ENCODE data around the gene GRM3. TPM values are rescaled to one million over a fixed set of nuclear protein-coding genes. Genes with fewer than 3 reads are reported as not detected.

The GRM3 gene
- total and polyA plus RNA-seq, 2 of the 4 experiments (the other 2 are of a cell fraction), result not detected

GRCh38 chr7:86837235-86837634 is 193.5 kb downstream of the GRM3 start:
- Histone ChIP-seq H3K9me1 (ENCODE audit: insufficient read depth, low read length) (no peaks in the 10 kb centered on the region), H3K4me3 (ENCODE audit: insufficient read depth, low read depth, low read length) (no peak overlapping the region), H2BK20ac (ENCODE audit: low read depth, low read length) (no peak overlapping the region), H4K5ac (ENCODE audit: low read depth, low read length) (no peak overlapping the region), H3K9me3 (ENCODE audit: control insufficient read depth, insufficient read depth, low read length) (peaks cover 8% of the 10 kb centered on the region), H3K36me3 (ENCODE audit: control insufficient read depth, insufficient read depth, low read length) (no peaks in the 10 kb centered on the region), H3K14ac (replicated peaks; ENCODE audit: low read depth, low read length) (no peak overlapping the region), H3K4ac (ENCODE audit: low read depth, low read length) (no peak overlapping the region), H3K56ac (ENCODE audit: extremely low read depth, insufficient read depth, low read length) (no peak overlapping the region), H3K4me2 (ENCODE audit: low read depth, low read length) (no peak overlapping the region), H2AK5ac (ENCODE audit: low read depth, low read length) (no peak overlapping the region), H3K4me1 (ENCODE audit: control insufficient read depth, insufficient read depth, low read length) (no peaks in the 10 kb centered on the region), H2AK9ac (replicated peaks; ENCODE audit: low read depth, low read length, poor library complexity) (no peak overlapping the region), H3K23ac (ENCODE audit: low read depth, low read length) (no peak overlapping the region), H2AFZ (replicated peaks; ENCODE audit: low read length, poor library complexity) (no peak overlapping the region), H4K91ac (ENCODE audit: insufficient read depth, low read depth, low read length) (no peak overlapping the region), H2BK15ac (ENCODE audit: low read depth, low read length) (no peak overlapping the region), H4K8ac (ENCODE audit: low read depth in 2 of 2, low read length in 2 of 2) (no peak overlapping the region), H3K9ac (ENCODE audit: low read depth, low read length) (no peak overlapping the region), H2BK5ac (ENCODE audit: low read depth, low read length, poor library complexity, severe bottlenecking) (no peak overlapping the region), H3K18ac (ENCODE audit: low read depth, low read length) (no peak overlapping the region), H2BK120ac (ENCODE audit: low read depth, low read length) (no peak overlapping the region), H3K27ac (ENCODE audit: insufficient read depth, low read length) (no peak overlapping the region), H4K20me1 (ENCODE audit: insufficient read depth, low read length) (no peaks in the 10 kb centered on the region), H3K79me1 (ENCODE audit: low read depth in 1 of 2, low read length in 2 of 2) (no peaks in the 10 kb centered on the region), H3K27me3 (ENCODE audit: control insufficient read depth, insufficient read depth, low read length) (no peaks in the 10 kb centered on the region)
- intact Hi-C loops (cut with micrococcal nuclease), result no loop called here
- no peak for ATAC-seq (ENCODE audit: low read depth)
- BruUV-seq (replicated peaks), result no TSS peak
- TF ChIP-seq CEBPB (IDR thresholded peaks at IDR 0.05; ENCODE audit: low read depth, low read length) (no peak), RAD21 (IDR thresholded peaks at IDR 0.05; ENCODE audit: low read length) (no peak), BHLHE40 (IDR thresholded peaks at IDR 0.05; ENCODE audit: low read depth, low read length) (no peak), FOS (IDR thresholded peaks at IDR 0.05; ENCODE audit: low read depth, low read length) (no peak), MAFK (IDR thresholded peaks at IDR 0.05; ENCODE audit: low read depth, low read length) (no peak), NFE2L2 (IDR thresholded peaks at IDR 0.05; ENCODE audit: low read depth, low read length) (no peak), USF2 (IDR thresholded peaks at IDR 0.05; ENCODE audit: low read depth, low read length) (no peak), CTCF (conservative IDR thresholded peaks at IDR 0.05; ENCODE audit: low read depth, low read length) (no peak), CHD1 (IDR thresholded peaks at IDR 0.05; ENCODE audit: low read depth, low read length) (no peak), RCOR1 (IDR thresholded peaks at IDR 0.05; ENCODE audit: insufficient replicate concordance, low read length) (no peak), RFX5 (IDR thresholded peaks at IDR 0.05; ENCODE audit: low read depth, low read length) (no peak), MXI1 (IDR thresholded peaks at IDR 0.05; ENCODE audit: borderline replicate concordance, low read depth, low read length) (no peak), MAZ (IDR thresholded peaks at IDR 0.05; ENCODE audit: borderline replicate concordance, low read depth, low read length) (no peak), POLR2A (IDR thresholded peaks at IDR 0.05; ENCODE audit: low read depth, low read length) (no peak), SMC3 (IDR thresholded peaks at IDR 0.05; ENCODE audit: low read depth, low read length) (no peak)
- TF ChIP-seq, protein P1, sequence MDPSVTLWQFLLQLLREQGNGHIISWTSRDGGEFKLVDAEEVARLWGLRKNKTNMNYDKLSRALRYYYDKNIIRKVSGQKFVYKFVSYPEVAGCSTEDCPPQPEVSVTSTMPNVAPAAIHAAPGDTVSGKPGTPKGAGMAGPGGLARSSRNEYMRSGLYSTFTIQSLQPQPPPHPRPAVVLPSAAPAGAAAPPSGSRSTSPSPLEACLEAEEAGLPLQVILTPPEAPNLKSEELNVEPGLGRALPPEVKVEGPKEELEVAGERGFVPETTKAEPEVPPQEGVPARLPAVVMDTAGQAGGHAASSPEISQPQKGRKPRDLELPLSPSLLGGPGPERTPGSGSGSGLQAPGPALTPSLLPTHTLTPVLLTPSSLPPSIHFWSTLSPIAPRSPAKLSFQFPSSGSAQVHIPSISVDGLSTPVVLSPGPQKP (IDR thresholded peaks at IDR 0.05; ENCODE audit: borderline replicate concordance, low read depth, low read length), result no peak
- POLR2A ChIA-PET (ENCODE audit: unreplicated experiment), result no interaction called here
- DNase-seq, result no peak
- no CpG with 5 or more reads among the region's 3 CpGs for WGBS, 2 experiments (ENCODE audit: extremely low coverage in 2 of 2, insufficient read length in 1 of 2)
- dilution Hi-C loops (cut with HindIII; ENCODE audit: low sequenced_read_pairs, unreplicated experiment), result no loop called here
- CTCF ChIA-PET, result no interaction called here
- in situ Hi-C loops (cut with MboI; ENCODE audit: low sequenced_read_pairs), result no loop called here
